Inferior parietal cortex (tissue), 1 donor: ENCODE data around the gene CCR2.
"Not testable (repeated sequence)": the region's sequence is repeated elsewhere in the genome, so short reads cannot be mapped to it uniquely, and the experiment has no call there.

Experiments used
- DNase-seq: peaks from one replicate; pipeline ENCODE4 v3.0.0-alpha.2; 2016; ENCODE audit errors: extremely low spot score

Gene CCR2

GRCh38 chr3:46402902-46403301 lies 49.0 kb downstream of the CCR2 start:
- DNase-seq, result not testable (repeated sequence)

GRCh38 chr3:46405301-46406019 lies 51.5 kb downstream of the CCR2 start:
- DNase-seq, result no peak

GRCh38 chr3:46406443-46406787 lies 52.5 kb downstream of the CCR2 start:
- DNase-seq, result no peak

- DNase-seq, result peak; percentile 53
These were observed 53.1 kb downstream of the CCR2 start, which contains the start of the genes CCR5AS and CCRL2 for GRCh38 chr3:46406788-46407611. Gene CCR5AS, minus strand, starts transcription at chr3:46407066. Gene CCRL2, plus strand, starts transcription at chr3:46407259. Its CDS starts 821 bp downstream, at chr3:46408080.

GRCh38 chr3:46407970-46408369 lies 54.1 kb downstream of the CCR2 start:
- DNase-seq, result no peak

GRCh38 chr3:46408853-46409252 lies 54.9 kb downstream of the CCR2 start:
- no peak for DNase-seq

GRCh38 chr3:46409739-46410489 lies 56.0 kb downstream of the CCR2 start:
- no peak for DNase-seq
